Activated CD8-positive, alpha-beta memory T cell treated with anti-CD3 and anti-CD28 coated beads, Interleukin-2, amount 10 ng/mL, durations not matched to agents 7 days and 5 days (primary cell): ENCODE results near the gene RIPOR2. TPM values are rescaled to one million over a fixed set of nuclear protein-coding genes. Genes with fewer than 3 reads are reported as not detected.
A peak's percentile ranks its signal among the peaks of the same experiment; 100 is the strongest.
"Not testable (repeated sequence)": the region's sequence is repeated elsewhere in the genome, so short reads cannot be mapped to it uniquely, and the experiment has no call there.

ENCODE experiments used
- ATAC-seq: fragments of 150-1000 bp; cut with Tn5 transposase; one replicate; pipeline ENCODE4 v1.10.0; 2021; ENCODE audit warnings: moderate library complexity
- CTCF ChIA-PET: fragments of 350-600 bp; sonication (Branson Sonifier 250); formaldehyde crosslinking; loops from one replicate; lab custom pipeline; 2021; ENCODE audit warnings: antibody characterized with exemption; lab: Charles Lee
- DNase-seq: peaks from one replicate; pipeline ENCODE4 v3.0.0-alpha.2; 2020
- H3K27ac Mint-ChIP-seq: one replicate; pipeline ENCODE4 v1.8.0; 2021; ENCODE audit warnings: mild to moderate bottlenecking, mixed read lengths
- H3K27me3 Mint-ChIP-seq: one replicate; pipeline ENCODE4 v1.8.0; 2021; ENCODE audit warnings: mixed read lengths
- H3K36me3 Mint-ChIP-seq: one replicate; pipeline ENCODE4 v1.8.0; 2021; ENCODE audit warnings: mild to moderate bottlenecking, mixed read lengths
- H3K4me1 Mint-ChIP-seq: one replicate; pipeline ENCODE4 v1.8.0; 2021; ENCODE audit warnings: mixed read lengths
- H3K4me3 Mint-ChIP-seq: one replicate; pipeline ENCODE4 v1.8.0; 2021; ENCODE audit warnings: mild to moderate bottlenecking, moderate library complexity, mixed read lengths
- H3K9me3 Mint-ChIP-seq: one replicate; pipeline ENCODE4 v1.8.0; 2022; ENCODE audit warnings: low read depth, mixed read lengths
- total RNA-seq, 2 experiments: library from RNA; stranded (reverse); gene quantifications; one replicate each; pipeline ENCODE4 v1.2.3, GENCODE V29; 2021

Gene RIPOR2
- total RNA-seq, 2 experiments from 2014 or later: 53.4 to 104 TPM

GRCh38 chr6:24763578-24763977 is 172.2 kb downstream of the RIPOR2 start:
- Mint-ChIP-seq H3K4me1 (peaks cover 13% of the 10 kb centered on the region), H3K4me3 (no peak overlapping the region), H3K9me3 (no peaks in the 10 kb centered on the region), H3K27ac (no peak overlapping the region), H3K27me3 (no peaks in the 10 kb centered on the region), H3K36me3 (no peaks in the 10 kb centered on the region)
- DNase-seq (no peak), ATAC-seq (no peak)
- CTCF ChIA-PET: interaction anchor here (1.2 kb wide), 1 partner anchor 183 kb away, joined by 3 read pairs; no protein-coding TSS in a partner anchor

GRCh38 chr6:24761851-24762250 is 173.9 kb downstream of the RIPOR2 start:
- CTCF ChIA-PET: no interaction called here
- H3K4me1 Mint-ChIP-seq: peaks cover 13% of the 10 kb centered on the region

GRCh38 chr6:24761193-24761835 is 174.4 kb downstream of the RIPOR2 start:
- DNase-seq (no peak), ATAC-seq (peak; percentile 30)
- CTCF ChIA-PET: no interaction called here
- Mint-ChIP-seq H3K4me1 (peaks cover 11% of the 10 kb centered on the region), H3K9me3 (no peaks in the 10 kb centered on the region), H3K4me3 (no peak overlapping the region), H3K36me3 (no peaks in the 10 kb centered on the region), H3K27ac (no peak overlapping the region), H3K27me3 (no peaks in the 10 kb centered on the region)

More at GRCh38 chr6:24761851-24762250, 173.9 kb downstream of the RIPOR2 start:
- no peak for ATAC-seq
- Mint-ChIP-seq H3K4me3 (no peak overlapping the region), H3K36me3 (no peaks in the 10 kb centered on the region), H3K27me3 (no peaks in the 10 kb centered on the region), H3K9me3 (no peaks in the 10 kb centered on the region), H3K27ac (no peak overlapping the region)
- no peak for DNase-seq

GRCh38 chr6:24760210-24760609 is 175.6 kb downstream of the RIPOR2 start:
- Mint-ChIP-seq H3K4me1 (peaks cover 7% of the 10 kb centered on the region), H3K27ac (no peak overlapping the region), H3K9me3 (peaks cover 2% of the 10 kb centered on the region), H3K27me3 (no peaks in the 10 kb centered on the region), H3K36me3 (no peaks in the 10 kb centered on the region), H3K4me3 (no peak overlapping the region)
- DNase-seq (no peak), ATAC-seq (no peak)
- CTCF ChIA-PET: interaction anchor here (1.3 kb wide), 1 partner anchor 179 kb away, joined by 4 read pairs; no protein-coding TSS in a partner anchor

- DNase-seq: no peak
- Mint-ChIP-seq H3K27me3 (no peaks in the 10 kb centered on the region), H3K27ac (no peak overlapping the region), H3K36me3 (no peaks in the 10 kb centered on the region), H3K4me3 (no peak overlapping the region), H3K9me3 (peaks cover 2% of the 10 kb centered on the region), H3K4me1 (peaks cover 5% of the 10 kb centered on the region)
- no peak for ATAC-seq
- CTCF ChIA-PET: interaction anchor here (1.2 to 1.3 kb wide), 2 partner anchors 14 to 178 kb away, joined by 3 to 4 read pairs; no protein-coding TSS in a partner anchor
Measured at GRCh38 chr6:24759718-24760117, 176.0 kb downstream of the RIPOR2 start.

- CTCF ChIA-PET: no interaction called here
- ATAC-seq (no peak), DNase-seq (no peak)
- Mint-ChIP-seq H3K9me3 (peaks cover 2% of the 10 kb centered on the region), H3K27ac (no peak overlapping the region), H3K27me3 (no peaks in the 10 kb centered on the region), H3K4me1 (peaks cover 5% of the 10 kb centered on the region), H3K36me3 (no peaks in the 10 kb centered on the region), H3K4me3 (no peak overlapping the region)
Measured at GRCh38 chr6:24757611-24758010, 178.1 kb downstream of the RIPOR2 start.

GRCh38 chr6:24755279-24755678 is 180.5 kb downstream of the RIPOR2 start:
- H3K4me3 Mint-ChIP-seq: no peak overlapping the region
- peaks cover 6% of the 10 kb centered on the region for H3K36me3 Mint-ChIP-seq
- ATAC-seq (no peak), DNase-seq (no peak)
- CTCF ChIA-PET: interaction anchor here (1.0 to 2.3 kb wide), 2 partner anchors 12 to 173 kb away, joined by 4 to 8 read pairs; no protein-coding TSS in a partner anchor
- H3K4me1 Mint-ChIP-seq: no peaks in the 10 kb centered on the region
- peaks cover 9% of the 10 kb centered on the region for H3K27me3 Mint-ChIP-seq
- peaks cover 2% of the 10 kb centered on the region for H3K9me3 Mint-ChIP-seq
- H3K27ac Mint-ChIP-seq: no peak overlapping the region

- DNase-seq, H3K27ac Mint-ChIP-seq, H3K9me3 Mint-ChIP-seq, H3K4me3 Mint-ChIP-seq, H3K4me1 Mint-ChIP-seq, H3K27me3 Mint-ChIP-seq, ATAC-seq, H3K36me3 Mint-ChIP-seq: not testable (repeated sequence)
- CTCF ChIA-PET: interaction anchor here (1.0 to 2.3 kb wide), 3 partner anchors 11 to 173 kb away, joined by 3 to 8 read pairs (median 4); no protein-coding TSS in a partner anchor
Measured at GRCh38 chr6:24754378-24754777, 181.4 kb downstream of the RIPOR2 start.

Other genes starting within 250 kb of the RIPOR2 start
- 100 to 1,000 TPM; 141 to 148 TPM for gene C6orf62, start 216.8 kb downstream of the RIPOR2 start, total RNA-seq
- gene GMNN, start 161.0 kb downstream of the RIPOR2 start, total RNA-seq: 10 to 100 TPM; 90.0 to 93.6 TPM
- under 1 TPM; 0.28 to 0.41 TPM for gene ARMH2, start 137.0 kb downstream of the RIPOR2 start, total RNA-seq